Measurements from ENCODE around the gene BTG3. TPM values are rescaled to one million over a fixed set of nuclear protein-coding genes. Genes with fewer than 3 reads are reported as not detected.
A peak's percentile ranks its signal among the peaks of the same experiment; 100 is the strongest.

BTG3 gene
- polyA plus RNA-seq, 1 donor from 2014 or later, result 38.5 TPM

DNA sequence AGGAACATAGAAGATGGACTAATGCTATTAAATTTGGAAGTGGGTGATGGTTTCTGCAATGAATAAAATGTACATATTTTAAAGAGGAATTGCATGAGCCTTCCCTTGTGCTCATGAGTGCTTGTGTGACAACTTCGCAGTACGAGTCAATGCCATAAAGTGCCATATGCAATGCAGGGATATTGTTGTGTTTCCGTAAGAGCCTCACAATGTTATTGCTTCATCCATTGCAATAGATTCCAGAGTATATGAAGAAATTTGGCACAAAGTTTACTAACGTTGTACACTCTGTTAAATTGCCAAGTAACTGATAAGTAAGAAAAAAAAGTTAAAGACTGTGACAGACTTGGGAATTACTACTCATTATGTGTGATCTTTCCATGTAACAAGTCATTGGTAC lies 22.3 kb downstream of the BTG3 start:
- Histone ChIP-seq H3K9ac (ENCODE audit: low read length) (no peak overlapping the region), H4K20me1 (ENCODE audit: insufficient read depth) (no peaks in the 10 kb centered on the region), H3K27ac (ENCODE audit: low read length) (no peak overlapping the region), H3K9me2 (ENCODE audit: insufficient read depth, low read length) (no peaks in the 10 kb centered on the region), H3F3A (ENCODE audit: insufficient read depth, low read length, poor library complexity, severe bottlenecking) (no peaks in the 10 kb centered on the region), H3K36me3 (ENCODE audit: insufficient read depth, low read length) (no peaks in the 10 kb centered on the region), H3K27me3 (ENCODE audit: insufficient read depth, low read depth, low read length) (no peaks in the 10 kb centered on the region), H2AFZ (ENCODE audit: low read depth, low read length) (no peak overlapping the region), H3K4me3 (ENCODE audit: low read length) (no peak overlapping the region), H3K79me2 (replicated peaks; ENCODE audit: insufficient read depth, low read length) (no peaks in the 10 kb centered on the region), H3K4me2 (ENCODE audit: low read length) (no peak overlapping the region), H3K9me3 (ENCODE audit: low read length) (no peaks in the 10 kb centered on the region)
- TF ChIP-seq, protein P1, sequence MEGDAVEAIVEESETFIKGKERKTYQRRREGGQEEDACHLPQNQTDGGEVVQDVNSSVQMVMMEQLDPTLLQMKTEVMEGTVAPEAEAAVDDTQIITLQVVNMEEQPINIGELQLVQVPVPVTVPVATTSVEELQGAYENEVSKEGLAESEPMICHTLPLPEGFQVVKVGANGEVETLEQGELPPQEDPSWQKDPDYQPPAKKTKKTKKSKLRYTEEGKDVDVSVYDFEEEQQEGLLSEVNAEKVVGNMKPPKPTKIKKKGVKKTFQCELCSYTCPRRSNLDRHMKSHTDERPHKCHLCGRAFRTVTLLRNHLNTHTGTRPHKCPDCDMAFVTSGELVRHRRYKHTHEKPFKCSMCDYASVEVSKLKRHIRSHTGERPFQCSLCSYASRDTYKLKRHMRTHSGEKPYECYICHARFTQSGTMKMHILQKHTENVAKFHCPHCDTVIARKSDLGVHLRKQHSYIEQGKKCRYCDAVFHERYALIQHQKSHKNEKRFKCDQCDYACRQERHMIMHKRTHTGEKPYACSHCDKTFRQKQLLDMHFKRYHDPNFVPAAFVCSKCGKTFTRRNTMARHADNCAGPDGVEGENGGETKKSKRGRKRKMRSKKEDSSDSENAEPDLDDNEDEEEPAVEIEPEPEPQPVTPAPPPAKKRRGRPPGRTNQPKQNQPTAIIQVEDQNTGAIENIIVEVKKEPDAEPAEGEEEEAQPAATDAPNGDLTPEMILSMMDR (IDR thresholded peaks at IDR 0.05; ENCODE audit: poor library complexity, severe bottlenecking), result no peak
- TF ChIP-seq REST (IDR thresholded peaks at IDR 0.05; ENCODE audit: borderline replicate concordance), result no peak
- no peak for TF ChIP-seq EP300 (conservative IDR thresholded peaks at IDR 0.05; ENCODE audit: poor library complexity, severe bottlenecking)
- TF ChIP-seq EZH2 (IDR thresholded peaks at IDR 0.05; ENCODE audit: borderline replicate concordance, insufficient read depth, low read length, poor library complexity, severe bottlenecking), result no peak
- TF ChIP-seq RAD21 (conservative IDR thresholded peaks at IDR 0.05), result no peak
- TF ChIP-seq SMC3 (conservative IDR thresholded peaks at IDR 0.05; ENCODE audit: poor library complexity), result no peak
- no peak for TF ChIP-seq MXI1 (conservative IDR thresholded peaks at IDR 0.05; ENCODE audit: poor library complexity, severe bottlenecking)
- TF ChIP-seq TAF1 (IDR thresholded peaks at IDR 0.05; ENCODE audit: low read depth), result no peak
- no peak for TF ChIP-seq POLR2AphosphoS5 (IDR thresholded peaks at IDR 0.05)

GRCh38 chr21:17585875-17586450 lies 26.7 kb downstream of the BTG3 start:
- Histone ChIP-seq H3K36me3 (ENCODE audit: insufficient read depth, low read length) (no peaks in the 10 kb centered on the region), H3K9ac (ENCODE audit: low read length) (no peak overlapping the region), H4K20me1 (ENCODE audit: insufficient read depth) (no peaks in the 10 kb centered on the region), H3K27me3 (ENCODE audit: insufficient read depth, low read depth, low read length) (no peaks in the 10 kb centered on the region), H3K9me3 (ENCODE audit: low read length) (no peaks in the 10 kb centered on the region), H3K79me2 (replicated peaks; ENCODE audit: insufficient read depth, low read length) (no peaks in the 10 kb centered on the region), H2AFZ (ENCODE audit: low read depth, low read length) (no peak overlapping the region), H3K4me3 (ENCODE audit: low read length) (no peak overlapping the region), H3K4me2 (ENCODE audit: low read length) (no peak overlapping the region), H3F3A (ENCODE audit: insufficient read depth, low read length, poor library complexity, severe bottlenecking) (no peaks in the 10 kb centered on the region), H3K9me2 (ENCODE audit: insufficient read depth, low read length) (no peaks in the 10 kb centered on the region), H3K27ac (ENCODE audit: low read length) (no peak overlapping the region)
- TF ChIP-seq MXI1 (conservative IDR thresholded peaks at IDR 0.05; ENCODE audit: poor library complexity, severe bottlenecking), result no peak
- no peak for TF ChIP-seq REST (IDR thresholded peaks at IDR 0.05; ENCODE audit: borderline replicate concordance)
- TF ChIP-seq RAD21 (conservative IDR thresholded peaks at IDR 0.05), result peak; percentile 69
- TF ChIP-seq SMC3 (conservative IDR thresholded peaks at IDR 0.05; ENCODE audit: poor library complexity), result peak; percentile 79
- TF ChIP-seq, protein P1 (IDR thresholded peaks at IDR 0.05; ENCODE audit: poor library complexity, severe bottlenecking), result peak; percentile 68

Data from neural cell (in vitro differentiated cells).